A673 (cell line): ENCODE data around the gene RNPEP. TPM values are rescaled to one million over a fixed set of nuclear protein-coding genes. Genes with fewer than 3 reads are reported as not detected.

Source experiments
- BruUV-seq: library from RNA; stranded (reverse); fragments of 400-500 nt; replicated peaks from 2 replicates; lab custom pipeline; 2021; lab: Mats Ljungman, UMichigan
- CTCF ChIA-PET: fragments of 300-600 bp; sonication (Branson Sonifier 250); formaldehyde crosslinking; loops from one replicate; lab custom pipeline; 2022; ENCODE audit warnings: antibody characterized with exemption; lab: Charles Lee
- POLR2A ChIA-PET: fragments of 300-600 bp; sonication (Branson Sonifier 250); formaldehyde crosslinking; loops from one replicate; lab custom pipeline; 2022; ENCODE audit warnings: antibody characterized with exemption; ENCODE audit not compliant: low non-redundant PET; lab: Charles Lee
- DNase-seq: peaks from one replicate; pipeline ENCODE4 v3.0.0-alpha.2; 2015; ENCODE audit warnings: low spot score
- H3K27ac ChIP-seq: fragments of 200-600 bp; sonication (generic); 2 replicates; pipeline ENCODE4 v1.5.1; 2016; ENCODE audit warnings: mixed run types, low read depth, mild to moderate bottlenecking, mixed read lengths, antibody characterized with exemption, low read length; ENCODE audit not compliant: poor library complexity, severe bottlenecking
- H3K27me3 ChIP-seq: fragments of 200-600 bp; sonication (generic); replicated peaks from 2 replicates; pipeline ENCODE4 v1.6.1; 2017; ENCODE audit warnings: mixed run types, low read depth, mild to moderate bottlenecking, mixed read lengths, antibody characterized with exemption, low read length; ENCODE audit not compliant: insufficient read depth, poor library complexity
- H3K36me3 ChIP-seq: fragments of 200-600 bp; sonication (generic); 2 replicates; pipeline ENCODE4 v1.6.1; 2016; ENCODE audit warnings: mixed run types, mild to moderate bottlenecking, mixed read lengths, antibody characterized with exemption, low read length; ENCODE audit not compliant: insufficient read depth, poor library complexity, severe bottlenecking
- H3K4me1 ChIP-seq: fragments of 200-600 bp; sonication (generic); 2 replicates; pipeline ENCODE4 v1.6.1; 2017; ENCODE audit warnings: mixed run types, mild to moderate bottlenecking, mixed read lengths, antibody characterized with exemption, low read length; ENCODE audit not compliant: insufficient read depth, poor library complexity, severe bottlenecking
- H3K4me3 ChIP-seq: fragments of 200-600 bp; sonication (generic); 2 replicates; pipeline ENCODE4 v1.5.1; 2016; ENCODE audit warnings: low read depth, mixed run types, mild to moderate bottlenecking, mixed read lengths, low read length; ENCODE audit not compliant: poor library complexity, severe bottlenecking
- H3K9me3 ChIP-seq: fragments of 200-600 bp; sonication (generic); 2 replicates; pipeline ENCODE4 v1.6.1; 2016; ENCODE audit warnings: mixed run types, low read depth, mild to moderate bottlenecking, mixed read lengths, antibody characterized with exemption, low read length; ENCODE audit not compliant: poor library complexity, severe bottlenecking
- CTCF ChIP-seq: fragments of 300-800, 200-600 bp; sonication (generic); conservative IDR thresholded peaks from 2 replicates; pipeline ENCODE4 v1.5.1; 2017; ENCODE audit warnings: low read depth, mild to moderate bottlenecking, antibody characterized with exemption, low read length, moderate library complexity, mixed read lengths
- EZH2 ChIP-seq: fragments of 200-600 bp; sonication (generic); IDR thresholded peaks from 2 replicates; pipeline ENCODE4 v1.6.1; 2017; ENCODE audit warnings: borderline replicate concordance, low read depth, mild to moderate bottlenecking, mixed read lengths, antibody characterized with exemption, low read length; ENCODE audit not compliant: poor library complexity, severe bottlenecking
- intact Hi-C: fragments of 100-400 bp; cut with micrococcal nuclease; formaldehyde crosslinking; loops from one replicate; pipeline ENCODE4 v1.10.0; 2022; ENCODE audit not compliant: unreplicated experiment
- total RNA-seq: library from RNA; stranded (reverse); gene quantifications from 2 replicates; pipeline ENCODE4 v1.2.3, GENCODE V29; 2021

Gene RNPEP
- total RNA-seq, 1 experiment from 2014 or later = 59.3 TPM

- intact Hi-C loops = no loop called here
- peaks cover 39% of the 10 kb centered on the region for H3K36me3 ChIP-seq
- no TSS peak for BruUV-seq
- TF ChIP-seq EZH2 = no peak
- CTCF ChIA-PET = no interaction called here
- H3K27ac ChIP-seq = no peak overlapping the region
- POLR2A ChIA-PET = no interaction called here
- no peaks in the 10 kb centered on the region for H3K27me3 ChIP-seq
- H3K4me1 ChIP-seq = no peaks in the 10 kb centered on the region
- H3K4me3 ChIP-seq = no peak overlapping the region
- DNase-seq = no peak
- H3K9me3 ChIP-seq = no peaks in the 10 kb centered on the region
These were observed 22.3 kb downstream of the RNPEP start for GRCh38 chr1:202004711-202005110.

DNA sequence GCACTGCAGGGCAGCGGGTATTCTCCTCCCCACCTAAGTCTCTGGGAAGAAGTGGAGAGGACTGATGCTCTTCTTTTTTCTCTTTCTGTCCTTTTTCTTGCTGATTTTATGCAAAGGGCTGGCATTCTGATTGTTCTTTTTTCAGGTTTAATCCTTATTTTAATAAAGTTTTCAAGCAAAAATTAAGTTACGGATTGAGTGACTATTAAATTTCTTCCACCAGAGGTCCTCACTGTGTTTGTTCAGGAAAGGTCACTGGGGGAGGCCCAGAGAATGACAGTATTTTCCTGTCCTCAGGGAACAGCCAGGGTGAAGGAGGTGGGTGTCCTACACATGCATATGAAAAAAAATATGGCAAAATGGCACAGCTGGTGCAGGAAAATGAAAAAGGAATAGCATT, 23.5 kb downstream of the RNPEP start:
- Histone ChIP-seq H3K36me3 (peaks cover 39% of the 10 kb centered on the region), H3K4me3 (no peak overlapping the region), H3K27me3 (no peaks in the 10 kb centered on the region), H3K4me1 (no peaks in the 10 kb centered on the region), H3K27ac (no peak overlapping the region), H3K9me3 (no peaks in the 10 kb centered on the region)
- CTCF ChIA-PET = interaction anchor here (0.6 kb wide), 1 partner anchor 44 kb away, joined by 8 read pairs; no protein-coding TSS in a partner anchor
- POLR2A ChIA-PET = no interaction called here
- no TSS peak for BruUV-seq
- no peak for DNase-seq
- peak; percentile 42; the same call in 1 of the 2 replicates for TF ChIP-seq CTCF
- no peak for TF ChIP-seq EZH2
- intact Hi-C loops = no loop called here

DNA sequence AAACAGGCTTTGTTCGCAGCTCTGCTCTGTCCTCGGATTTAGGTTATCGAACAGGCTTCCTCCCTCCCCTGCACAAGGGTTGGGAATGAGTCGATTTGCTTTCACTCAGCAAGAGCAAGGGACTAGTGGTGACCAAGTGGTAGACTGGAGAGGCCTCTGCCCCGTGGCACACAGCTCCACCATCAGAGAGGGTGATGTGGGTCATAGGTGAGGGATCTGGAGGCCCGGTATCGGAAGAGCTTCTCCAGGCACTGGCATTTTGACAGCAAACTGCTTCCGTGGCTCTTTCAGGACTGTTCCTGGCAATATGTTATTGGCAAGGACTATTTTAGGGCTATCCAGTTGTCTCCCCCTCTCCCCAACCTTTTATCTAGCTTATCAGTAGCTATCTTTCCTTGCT, 24.9 kb downstream of the RNPEP start:
- H3K9me3 ChIP-seq = no peaks in the 10 kb centered on the region
- H3K36me3 ChIP-seq = peaks cover 32% of the 10 kb centered on the region
- no peak for DNase-seq
- H3K27ac ChIP-seq = no peak overlapping the region
- no peaks in the 10 kb centered on the region for H3K27me3 ChIP-seq
- ChIA-PET POLR2A (no interaction called here), CTCF (interaction anchor here (0.7 kb wide), 1 partner anchor 198 kb away, joined by 5 read pairs; no protein-coding TSS in a partner anchor)
- intact Hi-C loops = no loop called here
- no TSS peak for BruUV-seq
- no peak overlapping the region for H3K4me3 ChIP-seq
- TF ChIP-seq CTCF (no peak), EZH2 (no peak)
- no peaks in the 10 kb centered on the region for H3K4me1 ChIP-seq

DNA sequence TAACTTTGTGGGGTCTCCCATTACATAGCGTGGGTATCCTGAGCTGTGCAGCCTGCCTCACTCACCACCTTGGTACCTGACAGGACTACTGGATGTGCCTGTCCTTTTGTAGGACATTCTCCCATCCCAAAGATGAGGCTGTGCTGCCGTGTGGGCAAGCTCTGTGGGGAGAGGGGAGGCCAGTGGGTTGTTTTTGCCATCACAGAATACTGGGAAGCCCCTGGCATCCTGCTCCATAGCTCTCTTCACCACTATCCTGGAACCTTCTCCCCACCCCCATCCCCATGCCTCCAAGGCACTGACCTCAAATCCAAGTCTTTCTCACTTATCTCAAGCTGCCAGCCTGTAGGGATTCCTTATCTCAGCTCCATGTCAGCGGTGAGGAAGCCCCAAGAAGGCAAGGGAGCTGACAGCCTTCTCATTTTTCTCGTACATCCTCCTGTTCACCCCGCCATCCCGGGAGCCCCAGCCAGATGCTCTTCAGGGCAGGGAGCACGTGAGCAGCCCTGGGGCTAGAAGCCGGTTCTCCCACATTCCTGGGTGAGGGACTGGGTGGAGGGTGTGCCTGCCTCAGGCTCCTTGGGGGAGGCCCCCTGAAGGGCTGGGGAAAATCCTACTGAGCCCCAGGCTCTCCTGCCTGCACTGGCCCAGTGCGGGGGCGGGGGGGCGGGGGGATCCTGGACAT, 25.5 kb downstream of the RNPEP start:
- Histone ChIP-seq H3K9me3 (no peaks in the 10 kb centered on the region), H3K27ac (no peak overlapping the region), H3K4me1 (no peaks in the 10 kb centered on the region), H3K36me3 (peaks cover 25% of the 10 kb centered on the region), H3K27me3 (no peaks in the 10 kb centered on the region), H3K4me3 (no peak overlapping the region)
- TF ChIP-seq CTCF (no peak), EZH2 (no peak)
- intact Hi-C loops = no loop called here
- POLR2A ChIA-PET = no interaction called here
- DNase-seq = no peak
- CTCF ChIA-PET = interaction anchor here (0.6 to 0.7 kb wide), 2 partner anchors 43 to 128 kb away, joined by 3 read pairs; no protein-coding TSS in a partner anchor
- no TSS peak for BruUV-seq
